HTR-8/SVneo (cell line): Measurements from ENCODE around the gene ABO.
"Not testable (repeated sequence)": the region's sequence is repeated elsewhere in the genome, so short reads cannot be mapped to it uniquely, and the experiment has no call there.

Experiments
- DNase-seq: peaks from one replicate; pipeline ENCODE4 v3.0.0; 2011; ENCODE audit warnings: low spot score, mixed read lengths; ENCODE audit not compliant: insufficient read length
- FAIRE-seq: peaks from 2 replicates; lab custom pipeline; 2011; peaks lifted over from hg19 to GRCh38; lab: Jason Lieb, UNC

The ABO gene

GRCh38 chr9:133208171-133208879, 66.7 kb downstream of the ABO start:
- DNase-seq, FAIRE-seq: not testable (repeated sequence)

DNA sequence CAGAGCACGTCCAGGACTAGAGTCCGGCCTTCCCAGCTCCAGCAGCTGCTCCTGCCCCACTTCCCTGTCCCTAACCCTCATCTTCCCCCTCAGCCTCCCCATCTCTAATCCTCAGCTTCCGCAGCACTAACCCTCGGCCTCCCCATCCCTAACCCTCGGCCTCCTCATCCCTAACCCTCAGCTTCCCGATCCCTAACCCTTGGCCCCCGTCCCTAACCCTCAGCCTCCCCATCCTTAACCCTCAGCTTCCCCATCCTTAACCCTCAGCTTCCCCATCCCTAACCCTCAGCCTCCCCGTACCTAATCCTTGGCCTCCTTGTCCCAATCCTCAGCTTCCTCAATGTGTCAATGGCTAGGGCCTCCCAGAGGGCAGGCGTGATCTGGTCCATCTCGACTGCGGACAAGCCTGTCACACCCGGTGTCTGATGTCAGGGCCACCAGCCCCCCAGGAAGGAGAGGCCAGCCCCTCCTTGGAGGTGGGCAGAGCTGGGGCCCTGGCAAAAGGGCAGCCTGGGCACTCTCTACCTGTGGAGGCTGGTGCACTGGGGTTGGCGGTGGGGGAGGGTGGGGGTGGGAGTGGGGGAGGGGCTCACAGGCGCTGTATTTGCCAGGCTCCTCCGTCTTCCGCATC, 67.3 kb downstream of the ABO start:
- FAIRE-seq (no peak), DNase-seq (no peak)

- no peak for FAIRE-seq
- DNase-seq: no peak
Measured at GRCh38 chr9:133207021-133207531, 67.9 kb downstream of the ABO start.

DNA sequence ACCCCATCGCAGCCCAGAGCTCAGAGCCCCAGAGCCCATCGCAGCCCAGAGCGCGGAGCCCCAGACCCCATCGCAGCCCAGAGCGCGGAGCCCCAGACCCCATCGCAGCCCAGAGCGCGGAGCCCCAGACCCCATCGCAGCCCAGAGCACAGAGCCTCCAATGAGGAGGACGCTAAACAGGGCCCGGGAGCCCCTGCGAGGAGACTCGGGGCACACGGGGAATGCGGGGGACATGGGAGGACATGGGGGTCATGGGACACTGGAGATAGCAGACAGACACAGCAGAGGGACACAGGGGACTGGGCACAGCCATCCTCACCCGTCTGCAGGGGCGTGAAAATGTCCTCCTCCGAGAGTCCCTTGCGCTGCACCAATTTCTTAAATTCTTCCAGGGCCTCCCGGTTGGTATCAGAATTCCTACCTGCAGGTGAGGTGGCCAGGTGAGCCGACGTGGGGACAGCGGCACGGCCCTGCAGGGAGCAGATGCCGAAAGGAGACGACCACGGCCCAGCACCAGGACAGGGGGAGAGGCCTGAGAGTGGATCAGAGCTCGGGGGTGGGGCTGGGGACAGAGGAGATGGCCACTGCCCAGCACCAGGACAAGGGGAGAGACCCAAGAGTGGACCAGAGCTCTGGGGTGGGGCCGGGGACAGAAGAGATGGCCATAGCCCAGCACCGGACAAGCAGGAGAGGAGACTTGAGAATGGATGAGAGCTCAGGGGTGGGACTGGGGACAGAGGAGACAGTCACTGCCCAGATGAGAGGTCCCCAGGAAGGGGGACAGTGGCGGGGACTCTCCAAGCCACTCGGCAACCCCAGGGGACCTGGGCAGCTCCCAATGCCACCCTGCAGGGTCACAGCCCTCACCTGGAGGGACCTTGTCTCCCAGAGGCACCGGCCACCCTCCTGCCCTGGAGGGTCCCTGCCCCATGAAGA, 68.7 kb downstream of the ABO start:
- no peak for DNase-seq
- no peak for FAIRE-seq

- DNase-seq, FAIRE-seq: not testable (repeated sequence)
Measured at GRCh38 chr9:133205481-133205887, 69.5 kb downstream of the ABO start.
